Endothelial cell of umbilical vein (primary cell): ENCODE measurements around the gene LTBP2.

Experiments used
- CTCF ChIP-seq, 2 donors: IDR thresholded peaks; 1 replicate in 1 of 2; 2 replicates in 1 of 2; pipeline ENCODE4 v1.5.1; 2011; ENCODE audit warnings: low read length in 2 of 2, mild to moderate bottlenecking in 2 of 2, moderate library complexity in 2 of 2, control low read depth in 1 of 2, inconsistent platforms in 1 of 2, low read depth in 1 of 2; ENCODE audit not compliant: insufficient read depth in 1 of 2; ENCODE audit errors: extremely low read depth in 1 of 2
- MAX ChIP-seq: IDR thresholded peaks from 2 replicates; pipeline ENCODE4 v1.6.1; 2011; ENCODE audit not compliant: insufficient read depth, insufficient read length
- MYC ChIP-seq: IDR thresholded peaks from one replicate; pipeline ENCODE4 v1.6.1; 2011; ENCODE audit warnings: mild to moderate bottlenecking, low read depth, low read length
- POLR2A ChIP-seq: IDR thresholded peaks from 2 replicates; pipeline ENCODE4 v1.6.1; 2012; ENCODE audit warnings: low read depth, mild to moderate bottlenecking, control low read depth, low read length
- POLR2AphosphoS5 ChIP-seq: IDR thresholded peaks from 2 replicates; pipeline ENCODE4 v1.6.1; 2012; ENCODE audit warnings: low read depth, mild to moderate bottlenecking, control low read depth, low read length, moderate library complexity; ENCODE audit not compliant: insufficient read depth

GRCh38 chr14:74517731-74518130 lies 94.3 kb downstream of the LTBP2 start:
- no peak for TF ChIP-seq CTCF (IDR thresholded peaks at IDR 0.05; ENCODE audit: extremely low read depth in 1 of 2, insufficient read depth in 1 of 2, low read depth in 1 of 2, low read length in 2 of 2)
- TF ChIP-seq POLR2AphosphoS5 = no peak
- no peak for TF ChIP-seq MAX
- TF ChIP-seq POLR2A = no peak
- TF ChIP-seq MYC = no peak
